A549 treated with ZK216348 at 1 μM for 4 hours (cell line): ENCODE results near the gene ZNF277. TPM values are rescaled to one million over a fixed set of nuclear protein-coding genes. Genes with fewer than 3 reads are reported as not detected.

Experiments used
- total RNA-seq: library from RNA; stranded (reverse); fragments of 200-300 nt; extraction: Qiagen RNA extraction; gene quantifications from 5 replicates; pipeline ENCODE4 v1.2.3, GENCODE V29; 2022; ENCODE audit warnings: low read depth

The ZNF277 gene, protein sequence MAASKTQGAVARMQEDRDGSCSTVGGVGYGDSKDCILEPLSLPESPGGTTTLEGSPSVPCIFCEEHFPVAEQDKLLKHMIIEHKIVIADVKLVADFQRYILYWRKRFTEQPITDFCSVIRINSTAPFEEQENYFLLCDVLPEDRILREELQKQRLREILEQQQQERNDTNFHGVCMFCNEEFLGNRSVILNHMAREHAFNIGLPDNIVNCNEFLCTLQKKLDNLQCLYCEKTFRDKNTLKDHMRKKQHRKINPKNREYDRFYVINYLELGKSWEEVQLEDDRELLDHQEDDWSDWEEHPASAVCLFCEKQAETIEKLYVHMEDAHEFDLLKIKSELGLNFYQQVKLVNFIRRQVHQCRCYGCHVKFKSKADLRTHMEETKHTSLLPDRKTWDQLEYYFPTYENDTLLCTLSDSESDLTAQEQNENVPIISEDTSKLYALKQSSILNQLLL
- total RNA-seq, result 6.8 to 18.1 TPM (median 12.8 TPM) in 5 replicates

DNA sequence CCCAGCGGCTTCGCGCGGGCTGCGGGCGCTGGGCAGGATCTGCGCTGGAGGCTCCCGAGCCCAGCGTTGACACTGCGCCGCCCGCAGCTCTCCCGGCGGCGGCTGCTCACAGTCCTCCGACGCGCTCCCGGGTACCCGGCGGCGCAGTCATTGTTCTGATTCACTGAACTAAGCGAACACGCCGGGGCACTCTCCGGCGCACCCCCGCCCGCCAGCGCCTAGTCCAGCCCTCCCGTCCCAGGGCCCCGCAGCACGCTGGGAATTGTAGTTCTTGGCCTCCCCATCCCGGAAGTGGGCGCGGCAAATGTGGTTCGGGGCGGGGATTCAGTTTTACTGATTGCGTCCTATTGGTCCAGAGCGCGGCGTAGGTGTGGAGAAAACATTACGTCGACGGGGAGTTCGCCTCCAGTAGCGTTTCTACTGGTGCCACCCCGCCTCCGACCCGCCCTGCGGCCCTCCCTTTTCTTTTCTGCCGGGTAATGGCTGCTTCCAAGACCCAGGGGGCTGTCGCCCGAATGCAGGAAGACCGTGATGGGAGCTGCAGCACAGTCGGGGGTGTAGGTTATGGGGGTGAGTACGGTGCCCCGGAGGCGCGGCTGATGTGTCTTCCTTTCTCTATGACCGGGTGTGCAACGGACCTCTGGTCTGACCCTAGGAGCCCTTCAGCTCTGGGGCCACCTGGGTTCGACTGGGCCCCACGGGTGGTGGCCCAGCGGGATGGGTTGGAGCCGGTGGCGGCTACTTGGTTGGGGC, at the start of gene ZNF277, which contains the start of gene DOCK4:
Gene ZNF277, plus strand, starts transcription at position 458 of the 753 bp plus-strand sequence. Its CDS starts 22 bp downstream, at position 480.
Gene DOCK4, minus strand, starts transcription at position 162 of the 753 bp plus-strand sequence. CDS start 261 bp downstream, outside the sequence.

Other genes starting within 250 kb of the ZNF277 start
- 4.0 to 7.8 TPM (median 7.2 TPM) in 5 replicates for gene DOCK4, start 296 bp upstream of the ZNF277 start, total RNA-seq
- gene IFRD1, start 243.8 kb downstream of the ZNF277 start, total RNA-seq, result 26.9 to 33.3 TPM (median 31.8 TPM) in 5 replicates